NCI-H748 treated with DMSO at 0.1 percent for 48 hours (cell line): ENCODE results near the gene ACACA.
"Not testable (repeated sequence)": the region's sequence is repeated elsewhere in the genome, so short reads cannot be mapped to it uniquely, and the experiment has no call there.

Source experiments
- DNase-seq: peaks from one replicate; lab custom pipeline; 2025; lab: John Stamatoyannopoulos, UW

ACACA gene

GRCh38 chr17:37406635-37407461 lies at the start of gene ACACA, which contains the start of gene TADA2A:
Gene ACACA (minus strand): TSS chr17:37406836. CDS start chr17:37406299, 537 bp downstream.
Gene TADA2A (plus strand): TSS chr17:37406886. CDS start chr17:37411366, 4,480 bp downstream.
- DNase-seq = peak; percentile 70

- no peak for DNase-seq
Measured at GRCh38 chr17:37450112-37450511, 43.5 kb upstream of the ACACA start.

- no peak for DNase-seq
Measured at GRCh38 chr17:37447641-37448040, 41.0 kb upstream of the ACACA start.

- no peak for DNase-seq
Measured at GRCh38 chr17:37446027-37446426, 39.4 kb upstream of the ACACA start.

GRCh38 chr17:37441369-37442014 lies 34.9 kb upstream of the ACACA start:
- DNase-seq = not testable (repeated sequence)

GRCh38 chr17:37440424-37440823 lies 33.8 kb upstream of the ACACA start:
- DNase-seq = no peak

- no peak for DNase-seq
Measured at GRCh38 chr17:37438141-37438540, 31.5 kb upstream of the ACACA start.

- DNase-seq = no peak
Measured at GRCh38 chr17:37432671-37433070, 26.0 kb upstream of the ACACA start.

GRCh38 chr17:37430051-37430627 lies 23.5 kb upstream of the ACACA start:
- DNase-seq = no peak

GRCh38 chr17:37429453-37429852 lies 22.8 kb upstream of the ACACA start:
- no peak for DNase-seq

GRCh38 chr17:37429039-37429438 lies 22.4 kb upstream of the ACACA start:
- no peak for DNase-seq

- DNase-seq = no peak
Measured at GRCh38 chr17:37425268-37425667, 18.6 kb upstream of the ACACA start.

- no peak for DNase-seq
Measured at GRCh38 chr17:37422971-37423625, 16.5 kb upstream of the ACACA start.

- no peak for DNase-seq
Measured at GRCh38 chr17:37417852-37418251, 11.2 kb upstream of the ACACA start.

- DNase-seq = no peak
Measured at GRCh38 chr17:37413875-37414519, 7.4 kb upstream of the ACACA start.

- DNase-seq = no peak
Measured at GRCh38 chr17:37410357-37410756, 3.7 kb upstream of the ACACA start.

- DNase-seq = not testable (repeated sequence)
Measured at GRCh38 chr17:37408145-37408479, 1.5 kb upstream of the ACACA start.

- DNase-seq = no peak
Measured at GRCh38 chr17:37405955-37406634, 541 bp downstream of the ACACA start.

- DNase-seq = not testable (repeated sequence)
Measured at GRCh38 chr17:37405522-37405921, 1.1 kb downstream of the ACACA start.

- DNase-seq = no peak
Measured at GRCh38 chr17:37400505-37400904, 6.1 kb downstream of the ACACA start.

- no peak for DNase-seq
Measured at GRCh38 chr17:37399265-37399803, 7.3 kb downstream of the ACACA start.
